Neural progenitor cell (in vitro differentiated cells): ENCODE results near the gene FAM221B. TPM values are rescaled to one million over a fixed set of nuclear protein-coding genes. Genes with fewer than 3 reads are reported as not detected.
A peak's percentile ranks its signal among the peaks of the same experiment; 100 is the strongest.

Source experiments
- DNase-seq: peaks from one replicate; pipeline ENCODE4 v3.0.0-alpha.2; 2016; ENCODE audit warnings: low spot score
- H2AFZ ChIP-seq: fragments of 200-600 bp; sonication (generic); replicated peaks from 2 replicates; pipeline ENCODE4 v1.6.1; 2016; ENCODE audit warnings: antibody characterized with exemption
- H3F3A ChIP-seq: fragments of 200-600 bp; sonication (generic); 2 replicates; pipeline ENCODE4 v1.6.1; 2016; ENCODE audit warnings: antibody characterized with exemption, low read depth
- H3K27ac ChIP-seq: fragments of 200-600 bp; sonication (generic); 2 replicates; pipeline ENCODE4 v1.5.1; 2016; ENCODE audit warnings: mild to moderate bottlenecking
- H3K27me3 ChIP-seq: fragments of 200-600 bp; sonication (generic); 2 replicates; pipeline ENCODE4 v1.6.1; 2016; ENCODE audit warnings: mild to moderate bottlenecking, moderate library complexity
- H3K36me3 ChIP-seq: fragments of 200-600 bp; sonication (generic); 2 replicates; pipeline ENCODE4 v1.5.1; 2016
- H3K4me1 ChIP-seq: fragments of 200-600 bp; sonication (generic); 2 replicates; pipeline ENCODE4 v1.6.1; 2016; ENCODE audit warnings: mixed run types
- H3K4me2 ChIP-seq: fragments of 200-600 bp; sonication (generic); 2 replicates; pipeline ENCODE4 v1.6.1; 2016
- H3K4me3 ChIP-seq: fragments of 200-600 bp; sonication (generic); 2 replicates; pipeline ENCODE4 v1.5.1; 2016
- H3K79me2 ChIP-seq: fragments of 200-600 bp; sonication (generic); 2 replicates; pipeline ENCODE4 v1.6.1; 2016; ENCODE audit warnings: low read depth
- H3K9ac ChIP-seq: fragments of 200-600 bp; sonication (generic); 2 replicates; pipeline ENCODE4 v1.6.1; 2016
- H3K9me3 ChIP-seq: fragments of 200-600 bp; sonication (generic); 2 replicates; pipeline ENCODE4 v1.5.1; 2016; ENCODE audit warnings: low read depth
- H4K20me1 ChIP-seq: fragments of 200-600 bp; sonication (generic); 2 replicates; pipeline ENCODE4 v1.6.1; 2016; ENCODE audit warnings: low read depth
- H3K27ac Mint-ChIP-seq: 3 replicates; pipeline ENCODE4 v1.8.0; 2021; ENCODE audit warnings: mixed read lengths
- H3K27me3 Mint-ChIP-seq: 2 replicates; pipeline ENCODE4 v1.8.0; 2022; ENCODE audit warnings: low read depth, mild to moderate bottlenecking, inconsistent platforms, moderate library complexity, mixed read lengths; ENCODE audit not compliant: insufficient read depth
- H3K36me3 Mint-ChIP-seq: 3 replicates; pipeline ENCODE4 v1.8.0; 2021; ENCODE audit warnings: mixed read lengths
- H3K4me1 Mint-ChIP-seq: 3 replicates; pipeline ENCODE4 v1.8.0; 2021; ENCODE audit warnings: mixed read lengths
- H3K4me3 Mint-ChIP-seq: 3 replicates; pipeline ENCODE4 v1.8.0; 2021; ENCODE audit warnings: mild to moderate bottlenecking, moderate library complexity, mixed read lengths
- H3K9me3 Mint-ChIP-seq: 3 replicates; pipeline ENCODE4 v1.8.0; 2020; ENCODE audit warnings: mixed read lengths
- CTCF ChIP-seq: fragments of 200-600 bp; sonication (generic); IDR thresholded peaks from 2 replicates; pipeline ENCODE4 v1.5.1; 2017; ENCODE audit warnings: antibody characterized with exemption, mild to moderate bottlenecking
- EZH2 ChIP-seq: fragments of 200-600 bp; sonication (generic); IDR thresholded peaks from 2 replicates; pipeline ENCODE4 v1.6.1; 2017; ENCODE audit warnings: antibody characterized with exemption, mild to moderate bottlenecking, moderate library complexity
- EZH2phosphoT487 ChIP-seq: fragments of 200-600 bp; sonication (generic); IDR thresholded peaks from 2 replicates; pipeline ENCODE4 v1.6.1; 2017; ENCODE audit warnings: antibody characterized with exemption
- total RNA-seq: library from RNA; depleted of rRNA; stranded (reverse); fragments of >200 nt; gene quantifications from 2 replicates; pipeline ENCODE4 v1.2.3, GENCODE V29; 2015; ENCODE audit warnings: low replicate concordance

FAM221B gene
- total RNA-seq, 1 donor from 2014 or later: not detected

- Histone ChIP-seq H3K27ac (no peak overlapping the region), H3K4me1 (no peaks in the 10 kb centered on the region), H4K20me1 (no peaks in the 10 kb centered on the region), H2AFZ (no peak overlapping the region), H3K36me3 (no peaks in the 10 kb centered on the region), H3K27me3 (no peaks in the 10 kb centered on the region), H3K79me2 (no peaks in the 10 kb centered on the region), H3K9me3 (no peaks in the 10 kb centered on the region), H3K4me3 (no peak overlapping the region), H3F3A (peaks cover 12% of the 10 kb centered on the region), H3K4me2 (no peak overlapping the region), H3K9ac (no peak overlapping the region)
- peaks cover 8% of the 10 kb centered on the region for H3K27me3 Mint-ChIP-seq
- TF ChIP-seq EZH2 (no peak), CTCF (no peak), EZH2phosphoT487 (no peak)
- H3K4me1 Mint-ChIP-seq: peaks cover 6% of the 10 kb centered on the region
- DNase-seq: no peak
- H3K36me3 Mint-ChIP-seq: no peaks in the 10 kb centered on the region
- no peaks in the 10 kb centered on the region for H3K9me3 Mint-ChIP-seq
- H3K4me3 Mint-ChIP-seq: no peak overlapping the region
- H3K27ac Mint-ChIP-seq: no peak overlapping the region
These were observed 8.5 kb downstream of the FAM221B start for GRCh38 chr9:35820076-35820475.

- H4K20me1 ChIP-seq: no peaks in the 10 kb centered on the region
- H3K27ac ChIP-seq: no peak overlapping the region
- peaks cover 18% of the 10 kb centered on the region for H3K4me1 Mint-ChIP-seq
- H3K27ac Mint-ChIP-seq: no peak overlapping the region
- H3K9me3 Mint-ChIP-seq: no peaks in the 10 kb centered on the region
- no peak for DNase-seq
- no peaks in the 10 kb centered on the region for H3K27me3 ChIP-seq
- H3K4me3 Mint-ChIP-seq: no peak overlapping the region
- H3K9ac ChIP-seq: no peak overlapping the region
- H3K36me3 Mint-ChIP-seq: no peaks in the 10 kb centered on the region
- no peaks in the 10 kb centered on the region for H3K36me3 ChIP-seq
- no peak overlapping the region for H3K4me3 ChIP-seq
- H3K4me1 ChIP-seq: peaks cover 9% of the 10 kb centered on the region
- H3F3A ChIP-seq: peaks cover 29% of the 10 kb centered on the region
- H3K9me3 ChIP-seq: no peaks in the 10 kb centered on the region
- peaks cover 3% of the 10 kb centered on the region for H3K79me2 ChIP-seq
- H3K4me2 ChIP-seq: no peak overlapping the region
- H3K27me3 Mint-ChIP-seq: peaks cover 8% of the 10 kb centered on the region
- no peak for TF ChIP-seq EZH2phosphoT487
- TF ChIP-seq CTCF: no peak
- no peak for TF ChIP-seq EZH2
- H2AFZ ChIP-seq: no peak overlapping the region
These were observed 10.2 kb downstream of the FAM221B start for GRCh38 chr9:35818341-35818740.

GRCh38 chr9:35816708-35817107, 11.8 kb downstream of the FAM221B start:
- Histone ChIP-seq H3K9ac (no peak overlapping the region), H3K4me3 (no peak overlapping the region), H3K79me2 (peaks cover 3% of the 10 kb centered on the region), H3K27me3 (no peaks in the 10 kb centered on the region), H3F3A (peaks cover 32% of the 10 kb centered on the region), H3K4me1 (peaks cover 16% of the 10 kb centered on the region), H4K20me1 (no peaks in the 10 kb centered on the region), H2AFZ (no peak overlapping the region), H3K4me2 (no peak overlapping the region), H3K36me3 (no peaks in the 10 kb centered on the region), H3K27ac (no peak overlapping the region), H3K9me3 (no peaks in the 10 kb centered on the region)
- Mint-ChIP-seq H3K9me3 (no peaks in the 10 kb centered on the region), H3K27ac (no peak overlapping the region), H3K4me3 (no peak overlapping the region), H3K36me3 (no peaks in the 10 kb centered on the region), H3K27me3 (peaks cover 8% of the 10 kb centered on the region), H3K4me1 (peaks cover 33% of the 10 kb centered on the region)
- TF ChIP-seq EZH2phosphoT487: no peak
- peak; percentile 28 for TF ChIP-seq CTCF
- peak; percentile 52 for DNase-seq
